SU-DHL-6 (cell line): ENCODE measurements around the gene PLIN1.

Experiments used
- H2AFZ ChIP-seq: fragments of 200-600 bp; sonication (generic); 2 replicates; pipeline ENCODE4 v1.6.1; 2014; ENCODE audit warnings: low read depth, mild to moderate bottlenecking, moderate library complexity, mixed read lengths, antibody characterized with exemption, low read length; ENCODE audit not compliant: severe bottlenecking
- H3F3A ChIP-seq: fragments of 200-600 bp; shearing (Covaris generic); 2 replicates; pipeline ENCODE4 v1.6.0; 2016; ENCODE audit warnings: antibody characterized with exemption, mild to moderate bottlenecking; ENCODE audit not compliant: insufficient read depth
- H3K27ac ChIP-seq: fragments of 200-600 bp; sonication (generic); 2 replicates; pipeline ENCODE4 v1.5.1; 2016; ENCODE audit warnings: low read depth, mild to moderate bottlenecking, low read length, moderate library complexity, mixed read lengths
- H3K27me3 ChIP-seq: fragments of 200-600 bp; sonication (generic), shearing (Covaris generic); 2 replicates; pipeline ENCODE4 v1.6.0; 2014; ENCODE audit warnings: mild to moderate bottlenecking, low read length
- H3K36me3 ChIP-seq: fragments of 200-600 bp; sonication (generic); 2 replicates; pipeline ENCODE4 v1.6.1; 2014; ENCODE audit warnings: mild to moderate bottlenecking, low read length, mixed read lengths
- H3K4me2 ChIP-seq: fragments of 300-600, 200-600 bp; shearing (Covaris generic), sonication (generic); 2 replicates; pipeline ENCODE4 v1.6.0; 2014; ENCODE audit warnings: low read length, low read depth, mild to moderate bottlenecking; ENCODE audit not compliant: poor library complexity, severe bottlenecking
- H3K4me3 ChIP-seq: fragments of 200-600 bp; sonication (generic); 2 replicates; pipeline ENCODE4 v1.5.1; 2014; ENCODE audit warnings: antibody characterized with exemption, low read length, mild to moderate bottlenecking, mixed read lengths; ENCODE audit not compliant: insufficient read depth, poor library complexity, severe bottlenecking
- H3K79me2 ChIP-seq: fragments of 200-600 bp; sonication (generic); 2 replicates; pipeline ENCODE4 v1.6.1; 2014; ENCODE audit warnings: mild to moderate bottlenecking, low read length, moderate library complexity; ENCODE audit not compliant: insufficient read depth
- H3K9ac ChIP-seq: fragments of 200-600 bp; sonication (generic); 2 replicates; pipeline ENCODE4 v1.7.0; 2014; ENCODE audit warnings: mild to moderate bottlenecking, low read length
- H3K9me2 ChIP-seq: fragments of 200-600 bp; sonication (generic); replicated peaks from 2 replicates; pipeline ENCODE4 v1.6.1; 2014; ENCODE audit warnings: low read length; ENCODE audit not compliant: insufficient read depth
- H3K9me3 ChIP-seq: fragments of 200-600 bp; sonication (generic); 2 replicates; pipeline ENCODE4 v1.6.1; 2014; ENCODE audit warnings: low read length, mixed read lengths; ENCODE audit not compliant: insufficient read depth
- H4K20me1 ChIP-seq: fragments of 200-600 bp; sonication (generic); 2 replicates; pipeline ENCODE4 v1.6.1; 2014; ENCODE audit warnings: low read depth, mild to moderate bottlenecking, antibody characterized with exemption, low read length, moderate library complexity, mixed read lengths
- EZH2phosphoT487 ChIP-seq: fragments of 200-600 bp; sonication (generic), shearing (Covaris generic); conservative IDR thresholded peaks from 2 replicates; pipeline ENCODE4 v1.6.1; 2018; ENCODE audit warnings: mild to moderate bottlenecking, antibody characterized with exemption, low read length, moderate library complexity, mixed read lengths
- TF ChIP-seq, protein P1 (sequence below): fragments of 200-600 bp; sonication (generic); IDR thresholded peaks from one replicate; pipeline ENCODE4 v1.5.1; 2017; ENCODE audit warnings: antibody characterized with exemption, mild to moderate bottlenecking, low read length, moderate library complexity; ENCODE audit not compliant: insufficient read depth, poor library complexity, severe bottlenecking

Gene PLIN1

DNA sequence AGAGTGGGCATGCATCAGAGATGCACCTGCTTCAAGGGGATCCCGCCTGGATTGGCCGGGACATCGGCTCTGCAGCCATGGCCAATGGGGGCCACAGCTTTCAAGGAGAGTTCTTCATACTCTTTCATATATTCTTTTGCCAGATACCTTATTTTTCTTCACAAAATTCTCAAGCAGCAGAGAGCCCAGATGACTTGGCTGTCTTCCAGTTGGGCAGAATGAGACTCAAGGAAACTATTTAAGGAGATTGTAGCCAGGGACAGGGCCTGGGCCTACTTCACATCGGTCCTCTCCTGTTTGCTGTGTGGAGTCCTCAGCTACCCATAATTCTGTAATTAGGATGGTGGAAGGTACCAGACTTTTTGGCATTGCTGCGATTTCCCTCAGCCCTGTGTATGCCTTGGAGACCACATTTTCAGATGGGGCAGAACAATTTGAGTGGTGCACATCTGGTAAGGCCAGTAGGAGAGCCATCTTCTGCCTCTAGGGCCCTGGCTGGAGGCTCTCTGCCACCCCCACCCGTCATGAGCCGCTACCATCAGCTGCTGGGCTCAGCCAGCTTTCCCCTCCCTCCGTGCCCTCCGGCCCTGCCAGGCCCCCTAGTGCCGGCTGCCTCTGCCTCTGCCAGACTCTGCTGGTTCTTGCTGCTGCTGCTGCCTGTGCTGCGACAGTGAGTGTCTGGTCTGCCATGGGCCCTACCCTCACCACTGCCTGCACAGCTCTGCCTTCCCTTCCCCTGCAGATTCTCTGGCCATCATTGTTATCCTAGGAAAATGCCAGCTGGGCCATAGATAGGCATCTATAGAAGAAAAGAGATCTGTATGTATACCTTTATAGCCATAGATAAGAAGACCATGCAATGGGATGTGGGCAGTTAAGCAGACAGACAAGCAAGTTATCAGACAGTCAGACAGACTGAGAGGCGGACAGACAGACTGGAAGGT is 6.7 kb downstream of the PLIN1 start:
- Histone ChIP-seq H3K36me3 (no peaks in the 10 kb centered on the region), H3K27ac (no peak overlapping the region), H3K79me2 (no peaks in the 10 kb centered on the region), H2AFZ (no peak overlapping the region), H3K27me3 (0 out of 2 replicates have a peak, but pooled peaks cover 4% of the 10 kb centered on the region), H4K20me1 (no peaks in the 10 kb centered on the region), H3K4me3 (no peak overlapping the region), H3K9me3 (no peaks in the 10 kb centered on the region), H3F3A (no peaks in the 10 kb centered on the region), H3K9ac (no peak overlapping the region), H3K9me2 (no peaks in the 10 kb centered on the region), H3K4me2 (no peak overlapping the region)
- TF ChIP-seq, protein P1, sequence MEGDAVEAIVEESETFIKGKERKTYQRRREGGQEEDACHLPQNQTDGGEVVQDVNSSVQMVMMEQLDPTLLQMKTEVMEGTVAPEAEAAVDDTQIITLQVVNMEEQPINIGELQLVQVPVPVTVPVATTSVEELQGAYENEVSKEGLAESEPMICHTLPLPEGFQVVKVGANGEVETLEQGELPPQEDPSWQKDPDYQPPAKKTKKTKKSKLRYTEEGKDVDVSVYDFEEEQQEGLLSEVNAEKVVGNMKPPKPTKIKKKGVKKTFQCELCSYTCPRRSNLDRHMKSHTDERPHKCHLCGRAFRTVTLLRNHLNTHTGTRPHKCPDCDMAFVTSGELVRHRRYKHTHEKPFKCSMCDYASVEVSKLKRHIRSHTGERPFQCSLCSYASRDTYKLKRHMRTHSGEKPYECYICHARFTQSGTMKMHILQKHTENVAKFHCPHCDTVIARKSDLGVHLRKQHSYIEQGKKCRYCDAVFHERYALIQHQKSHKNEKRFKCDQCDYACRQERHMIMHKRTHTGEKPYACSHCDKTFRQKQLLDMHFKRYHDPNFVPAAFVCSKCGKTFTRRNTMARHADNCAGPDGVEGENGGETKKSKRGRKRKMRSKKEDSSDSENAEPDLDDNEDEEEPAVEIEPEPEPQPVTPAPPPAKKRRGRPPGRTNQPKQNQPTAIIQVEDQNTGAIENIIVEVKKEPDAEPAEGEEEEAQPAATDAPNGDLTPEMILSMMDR, result no peak
- no peak for TF ChIP-seq EZH2phosphoT487

DNA sequence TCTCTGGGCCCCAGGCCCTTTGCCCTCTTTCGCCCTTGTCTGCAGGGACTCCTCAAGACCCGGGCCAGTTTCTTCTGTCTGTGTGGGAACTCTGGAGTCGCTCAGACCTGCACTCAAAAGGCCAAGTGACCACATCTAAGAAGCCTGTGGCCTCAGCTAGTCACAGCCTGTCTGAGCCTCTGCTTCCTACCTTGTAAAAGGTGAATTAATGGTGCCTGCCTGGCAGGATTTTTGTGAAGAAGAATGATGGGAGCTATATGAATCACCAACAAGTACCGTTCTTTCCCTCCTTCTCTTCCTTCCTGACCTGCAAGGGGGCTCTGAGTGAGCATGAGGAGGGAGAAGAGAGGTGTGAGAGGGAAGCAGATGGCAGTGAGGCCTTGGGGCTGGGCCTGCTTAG is 7.5 kb downstream of the PLIN1 start:
- Histone ChIP-seq H3K9me3 (no peaks in the 10 kb centered on the region), H3K27me3 (0 out of 2 replicates have a peak, but pooled peaks cover 4% of the 10 kb centered on the region), H3K36me3 (no peaks in the 10 kb centered on the region), H3K9me2 (no peaks in the 10 kb centered on the region), H3K4me3 (no peak overlapping the region), H3K27ac (no peak overlapping the region), H3F3A (no peaks in the 10 kb centered on the region), H2AFZ (no peak overlapping the region), H4K20me1 (no peaks in the 10 kb centered on the region), H3K9ac (no peak overlapping the region), H3K4me2 (no peak overlapping the region), H3K79me2 (no peaks in the 10 kb centered on the region)
- TF ChIP-seq, protein P1, result no peak
- TF ChIP-seq EZH2phosphoT487, result no peak

DNA sequence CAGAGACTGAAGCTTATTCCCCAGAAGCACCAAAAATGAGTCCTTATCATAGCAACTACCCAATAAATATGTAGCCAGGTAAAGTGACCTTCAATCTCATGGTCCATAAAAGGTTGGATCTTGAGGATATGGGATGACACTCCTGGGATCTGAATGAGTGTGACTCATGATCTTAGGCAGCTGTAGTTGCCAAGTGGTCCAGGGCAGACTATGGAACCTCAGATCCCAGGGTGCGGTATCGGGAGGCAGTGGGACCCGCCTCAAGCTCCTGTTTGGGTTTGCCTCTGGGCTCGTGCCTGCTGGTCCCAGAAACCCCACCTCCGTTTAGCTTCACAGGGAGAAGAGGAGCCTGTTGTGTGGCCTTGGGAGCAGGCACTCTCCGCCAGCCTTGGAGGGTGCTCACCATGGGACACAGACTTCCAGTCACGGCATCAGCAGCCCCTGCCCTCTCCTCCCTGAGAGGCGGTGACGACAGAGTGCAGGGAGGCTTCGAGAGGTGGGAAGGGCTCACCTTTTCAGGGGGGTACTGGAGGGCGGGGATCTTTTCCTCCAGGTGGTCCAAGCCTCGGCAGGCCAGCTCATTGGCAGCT is 8.1 kb downstream of the PLIN1 start:
- Histone ChIP-seq H2AFZ (no peak overlapping the region), H3K9ac (no peak overlapping the region), H3K79me2 (no peaks in the 10 kb centered on the region), H3K27me3 (0 out of 2 replicates have a peak, but pooled peaks cover 4% of the 10 kb centered on the region), H3K9me2 (no peaks in the 10 kb centered on the region), H4K20me1 (no peaks in the 10 kb centered on the region), H3F3A (no peaks in the 10 kb centered on the region), H3K9me3 (no peaks in the 10 kb centered on the region), H3K4me2 (no peak overlapping the region), H3K4me3 (no peak overlapping the region), H3K27ac (no peak overlapping the region), H3K36me3 (no peaks in the 10 kb centered on the region)
- no peak for TF ChIP-seq EZH2phosphoT487
- TF ChIP-seq, protein P1, result no peak
